ENCODE measurements around the gene LUZP2. TPM values are rescaled to one million over a fixed set of nuclear protein-coding genes. Genes with fewer than 3 reads are reported as not detected.

The LUZP2 gene
- total and polyA plus RNA-seq, 9 of the 15 experiments (the other 6 are each of a cell fraction or from before 2014, with no cell fraction given), result not detected

DNA sequence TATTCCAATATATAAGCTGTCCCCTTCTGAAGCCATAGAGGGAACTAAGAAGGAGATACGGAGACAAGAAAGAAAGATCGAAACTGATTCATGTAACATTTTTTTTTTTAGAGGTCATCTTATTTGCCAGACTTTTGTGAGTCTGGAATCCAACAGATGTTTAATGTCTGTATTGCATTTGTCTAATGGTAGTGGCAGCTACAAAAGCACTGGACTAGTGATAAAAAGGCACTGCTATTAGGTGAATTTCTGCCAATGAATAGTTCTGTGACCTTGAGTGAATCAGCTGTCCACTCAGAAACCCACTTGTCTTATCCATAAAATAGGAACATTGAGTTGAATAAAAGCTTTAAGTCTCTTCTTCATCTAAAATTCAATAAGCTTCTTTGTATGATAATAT is 25.8 kb upstream of the LUZP2 start (continued):
- TF ChIP-seq, protein P1, sequence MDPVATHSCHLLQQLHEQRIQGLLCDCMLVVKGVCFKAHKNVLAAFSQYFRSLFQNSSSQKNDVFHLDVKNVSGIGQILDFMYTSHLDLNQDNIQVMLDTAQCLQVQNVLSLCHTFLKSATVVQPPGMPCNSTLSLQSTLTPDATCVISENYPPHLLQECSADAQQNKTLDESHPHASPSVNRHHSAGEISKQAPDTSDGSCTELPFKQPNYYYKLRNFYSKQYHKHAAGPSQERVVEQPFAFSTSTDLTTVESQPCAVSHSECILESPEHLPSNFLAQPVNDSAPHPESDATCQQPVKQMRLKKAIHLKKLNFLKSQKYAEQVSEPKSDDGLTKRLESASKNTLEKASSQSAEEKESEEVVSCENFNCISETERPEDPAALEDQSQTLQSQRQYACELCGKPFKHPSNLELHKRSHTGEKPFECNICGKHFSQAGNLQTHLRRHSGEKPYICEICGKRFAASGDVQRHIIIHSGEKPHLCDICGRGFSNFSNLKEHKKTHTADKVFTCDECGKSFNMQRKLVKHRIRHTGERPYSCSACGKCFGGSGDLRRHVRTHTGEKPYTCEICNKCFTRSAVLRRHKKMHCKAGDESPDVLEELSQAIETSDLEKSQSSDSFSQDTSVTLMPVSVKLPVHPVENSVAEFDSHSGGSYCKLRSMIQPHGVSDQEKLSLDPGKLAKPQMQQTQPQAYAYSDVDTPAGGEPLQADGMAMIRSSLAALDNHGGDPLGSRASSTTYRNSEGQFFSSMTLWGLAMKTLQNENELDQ (CRISPR knock-in tag; IDR thresholded peaks at IDR 0.05; ENCODE audit: borderline replicate concordance), result no peak
- TF ChIP-seq MXI1 (IDR thresholded peaks at IDR 0.05; ENCODE audit: low read depth, low read length) (no peak), ZNF699 (CRISPR knock-in tag; IDR thresholded peaks at IDR 0.05; ENCODE audit: insufficient replicate concordance) (no peak), SRSF7 (optimal IDR thresholded peaks at IDR 0.05; ENCODE audit: low read depth, low read length) (no peak), SNIP1 (IDR thresholded peaks at IDR 0.05; ENCODE audit: low read depth) (no peak), BRD4 (IDR thresholded peaks at IDR 0.05) (no peak)

DNA sequence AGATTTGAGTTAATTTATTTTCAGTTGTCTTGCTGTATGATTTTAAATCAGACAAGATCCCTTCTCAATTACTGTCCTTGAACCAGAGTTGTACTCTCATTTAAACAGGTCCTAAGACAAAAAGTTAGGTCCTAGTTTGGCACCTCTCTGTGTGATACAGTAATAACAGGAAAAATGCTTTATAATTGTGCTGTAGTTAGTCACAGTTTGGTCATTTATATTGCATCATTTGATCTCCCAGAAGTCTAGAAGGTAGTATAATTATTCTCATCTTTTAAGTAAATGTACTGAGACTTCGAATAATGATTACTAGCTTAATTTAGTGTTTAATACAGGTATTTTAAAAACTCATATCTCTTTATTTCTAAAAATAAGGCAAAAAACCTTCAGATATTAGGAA is 18.1 kb upstream of the LUZP2 start:
- Histone ChIP-seq H3K36me3 (ENCODE audit: control insufficient read depth, insufficient read depth, low read length) (no peaks in the 10 kb centered on the region), H4K20me1 (replicated peaks; ENCODE audit: control insufficient read depth, insufficient read depth, low read length) (no peaks in the 10 kb centered on the region), H3K9me3 (replicated peaks; ENCODE audit: control insufficient read depth, insufficient read depth, low read depth, low read length) (no peaks in the 10 kb centered on the region), H3K4me3 (no peak overlapping the region), H3K9ac (ENCODE audit: insufficient read depth in 1 of 2, low read depth in 2 of 2, low read length in 2 of 2) (no peak overlapping the region), H3K4me1 (replicated peaks in 1 of 2; ENCODE audit: control insufficient read depth in 2 of 2, insufficient read depth in 2 of 2, low read length in 2 of 2) (no peaks in the 10 kb centered on the region), H3K4me2 (ENCODE audit: insufficient read depth, low read length) (no peak overlapping the region), H3K27me3 (ENCODE audit: control insufficient read depth in 2 of 2, insufficient read depth in 2 of 2, low read length in 2 of 2) (no peaks in the 10 kb centered on the region), H3K27ac (ENCODE audit: extremely low read depth, low read depth, low read length) (no peak overlapping the region), H3K79me2 (ENCODE audit: control insufficient read depth, insufficient read depth, low read length) (no peaks in the 10 kb centered on the region), H3K9me1 (ENCODE audit: control insufficient read depth, insufficient read depth, low read length) (no peaks in the 10 kb centered on the region), H2AFZ (ENCODE audit: low read depth, low read length) (no peak overlapping the region)
- in situ Hi-C loops (cut with MboI) (no loop called here), intact Hi-C loops (cut with micrococcal nuclease) (no loop called here)
- TF ChIP-seq DPF2 (IDR thresholded peaks at IDR 0.05) (no peak), ZNF324 (CRISPR knock-in tag; IDR thresholded peaks at IDR 0.05) (no peak), ZNF764 (CRISPR knock-in tag; IDR thresholded peaks at IDR 0.05; ENCODE audit: low read depth) (no peak)
- no peak for DNase-seq (ENCODE audit: extremely low read depth in 1 of 4, low spot score in 3 of 4)
- ChIA-PET POLR2A (no interaction called here), CTCF (ENCODE audit: low intra/inter-chr PET ratio) (no interaction called here)
- WGBS (ENCODE audit: insufficient coverage, low coverage, missing lambda C conversion rate), result 0% methylated on average over 1 of the region's 1 CpG
- ATAC-seq, result no peak
- FAIRE-seq, result no peak
- BruUV-seq (replicated peaks), result no TSS peak
